A549 (cell line): ENCODE results near the gene DOK7. TPM values are rescaled to one million over a fixed set of nuclear protein-coding genes. Genes with fewer than 3 reads are reported as not detected.

Source experiments
- ATAC-seq, 2 experiments: fragments of 200-7000 bp in 1 of 2; fragments of >200 bp in 1 of 2; cut with Nextera tagmentation in 1 of 2; cut with Tn5 transposase in 1 of 2; 3 replicates each; pipeline versions ENCODE4 v1.8.0 to v1.9.1; 2018 to 2020; ENCODE audit warnings: mild to moderate bottlenecking in 1 of 2, moderate library complexity in 1 of 2
- CTCF ChIA-PET: fragments of 300-600 bp; sonication (Branson Sonifier 250); formaldehyde crosslinking; extraction: SDS; loops from one replicate; lab custom pipeline; 2021; ENCODE audit warnings: antibody characterized with exemption, inconsistent platforms; lab: Yijun Ruan, JAX
- POLR2A ChIA-PET: fragments of 350-600 bp; formaldehyde crosslinking; extraction: SDS; loops from one replicate; lab custom pipeline; 2021; ENCODE audit warnings: antibody characterized with exemption, inconsistent platforms; lab: Yijun Ruan, JAX
- DNase-seq, 2 experiments: peaks; one replicate each; pipeline versions ENCODE4 v3.0.0 to v3.0.0-alpha.2; 2011 to 2016; ENCODE audit warnings: low read depth in 1 of 2, low spot score in 1 of 2
- FAIRE-seq: peaks from 2 replicates; lab custom pipeline; 2011; peaks lifted over from hg19 to GRCh38; lab: Jason Lieb, UNC
- H3K27ac ChIP-seq, 2 experiments: fragments of >200 bp; sonication (Bioruptor Twin); formaldehyde crosslinking; 3 replicates each; pipeline ENCODE4 v1.5.1; 2016 to 2017
- H3K4me1 ChIP-seq: fragments of >200 bp; sonication (Bioruptor Twin); formaldehyde crosslinking; 3 replicates; pipeline ENCODE4 v1.6.1; 2016
- H3K4me2 ChIP-seq: fragments of >200 bp; sonication (Bioruptor Twin); formaldehyde crosslinking; 3 replicates; pipeline ENCODE4 v1.6.1; 2016
- H3K4me3 ChIP-seq: fragments of >200 bp; sonication (Bioruptor Twin); formaldehyde crosslinking; 3 replicates; pipeline ENCODE4 v1.5.1; 2016
- H3K9me3 ChIP-seq: fragments of >200 bp; sonication (Bioruptor Twin); formaldehyde crosslinking; 3 replicates; pipeline ENCODE4 v1.6.1; 2016
- BHLHE40 ChIP-seq: IDR thresholded peaks from 2 replicates; pipeline ENCODE4 v1.6.1; 2012; ENCODE audit warnings: low read depth, low read length, inconsistent platforms
- CBX8 ChIP-seq: fragments of 200-600 bp; sonication (generic); IDR thresholded peaks from 2 replicates; pipeline ENCODE4 v1.6.1; 2016
- EP300 ChIP-seq, 2 experiments: fragments of >200 bp; sonication (Bioruptor Twin); formaldehyde crosslinking; IDR thresholded peaks; 2 replicates in 1 of 2; 3 replicates in 1 of 2; pipeline ENCODE4 v1.6.1; 2016 to 2017
- FOSL2 ChIP-seq, 2 experiments: fragments of 450-650 bp in 1 of 2; fragments of >200 bp in 1 of 2; sonication (Bioruptor Twin) in 1 of 2; formaldehyde crosslinking; IDR thresholded peaks; 2 replicates each; pipeline versions ENCODE4 v1.5.0 to v1.6.1; 2016 to 2020; ENCODE audit warnings: mild to moderate bottlenecking in 1 of 2, moderate library complexity in 1 of 2
- HEYL ChIP-seq: fragments of 250-450 bp; sonication (Bioruptor Pico); IDR thresholded peaks from 2 replicates; pipeline ENCODE4 v1.8.0; 2021; ENCODE audit warnings: mild to moderate bottlenecking, moderate library complexity
- HOXA7 ChIP-seq: fragments of 250-450 bp; sonication (Bioruptor Pico); IDR thresholded peaks from 2 replicates; pipeline ENCODE4 v1.5.0; 2020; ENCODE audit warnings: mild to moderate bottlenecking, moderate library complexity
- HOXB5 ChIP-seq: fragments of 250-450 bp; sonication (Bioruptor Pico); IDR thresholded peaks from 2 replicates; pipeline ENCODE4 v1.5.0; 2020; ENCODE audit warnings: mild to moderate bottlenecking, moderate library complexity
- KDM5A ChIP-seq: fragments of 200-600 bp; sonication (generic); IDR thresholded peaks from 2 replicates; pipeline ENCODE4 v1.6.1; 2016; ENCODE audit warnings: antibody characterized with exemption, mild to moderate bottlenecking
- MAFK ChIP-seq: fragments of 450-650 bp; IDR thresholded peaks from 2 replicates; pipeline ENCODE4 v1.6.1; 2014; ENCODE audit not compliant: partially characterized antibody
- MAZ ChIP-seq: fragments of 150-350 bp; IDR thresholded peaks from 2 replicates; pipeline ENCODE4 v1.6.1; 2014; ENCODE audit warnings: antibody characterized with exemption, low read depth, low read length, borderline replicate concordance
- NFE2L2 ChIP-seq: fragments of 150-350 bp; conservative IDR thresholded peaks from 2 replicates; pipeline ENCODE4 v1.6.1; 2014; ENCODE audit warnings: low read length
- PHF8 ChIP-seq: fragments of 200-600 bp; sonication (generic); IDR thresholded peaks from 2 replicates; pipeline ENCODE4 v1.6.1; 2016; ENCODE audit warnings: low read depth, mild to moderate bottlenecking, antibody characterized with exemption, moderate library complexity, borderline replicate concordance
- RFX5 ChIP-seq: fragments of 450-650 bp; IDR thresholded peaks from 2 replicates; pipeline ENCODE4 v1.7.1; 2014; ENCODE audit warnings: antibody characterized with exemption, mild to moderate bottlenecking, moderate library complexity
- RNF2 ChIP-seq: fragments of 200-600 bp; sonication (generic); IDR thresholded peaks from 2 replicates; pipeline ENCODE4 v1.6.1; 2016; ENCODE audit warnings: low read depth, mild to moderate bottlenecking, antibody characterized with exemption, moderate library complexity, borderline replicate concordance
- SREBF2 ChIP-seq: fragments of 450-650 bp; IDR thresholded peaks from 2 replicates; pipeline ENCODE4 v1.6.1; 2014; ENCODE audit warnings: mild to moderate bottlenecking, moderate library complexity
- TP53 ChIP-seq: fragments of 250-450 bp; sonication (Bioruptor Pico); IDR thresholded peaks from 2 replicates; pipeline ENCODE4 v1.5.0; 2021; ENCODE audit warnings: mild to moderate bottlenecking, moderate library complexity
- ZSCAN20 ChIP-seq: fragments of 250-450 bp; sonication (Bioruptor Pico); IDR thresholded peaks from 2 replicates; pipeline ENCODE4 v1.8.0; 2022; ENCODE audit warnings: mild to moderate bottlenecking, moderate library complexity
- WGBS: methylation state at CpG from one replicate; pipeline ENCODE4 v1.1.6; 2017; ENCODE audit errors: missing lambda C conversion rate; 5-methylcytosine and 5-hydroxymethylcytosine counted together
- polyA plus RNA-seq, 4 experiments: library from polyadenylated mRNA; depleted of rRNA in 3 of 4; stranded (reverse); fragments of >200 nt; fragmentation: RNase III in 1 of 4; extraction: RNeasy Plus Mini Kit Qiagen cat#74134 plus additional on column Dnase treatment in 1 of 4; gene quantifications; 2 replicates in 3 of 4; 3 replicates in 1 of 4; pipeline ENCODE4 v1.2.3, GENCODE V29; 2011 to 2017
- TF ChIP-seq, protein P1 (sequence below): fragments of 450-650 bp; IDR thresholded peaks from 2 replicates; pipeline ENCODE4 v1.6.1; 2014; ENCODE audit warnings: antibody characterized with exemption
- TF ChIP-seq, protein P2 (sequence below): fragments of >200 bp; sonication (Bioruptor Twin); formaldehyde crosslinking; IDR thresholded peaks from 3 replicates; pipeline ENCODE4 v1.5.1; 2016
- TF ChIP-seq, protein P3 (sequence below): fragments of 150-350 bp; IDR thresholded peaks from 2 replicates; pipeline ENCODE4 v1.6.1; 2014; ENCODE audit warnings: low read depth, mild to moderate bottlenecking, low read length

DOK7 gene
- polyA plus RNA-seq, 2 of the 4 experiments (the other 2 are of a cell fraction) = 0.17 to 0.21 TPM

DNA sequence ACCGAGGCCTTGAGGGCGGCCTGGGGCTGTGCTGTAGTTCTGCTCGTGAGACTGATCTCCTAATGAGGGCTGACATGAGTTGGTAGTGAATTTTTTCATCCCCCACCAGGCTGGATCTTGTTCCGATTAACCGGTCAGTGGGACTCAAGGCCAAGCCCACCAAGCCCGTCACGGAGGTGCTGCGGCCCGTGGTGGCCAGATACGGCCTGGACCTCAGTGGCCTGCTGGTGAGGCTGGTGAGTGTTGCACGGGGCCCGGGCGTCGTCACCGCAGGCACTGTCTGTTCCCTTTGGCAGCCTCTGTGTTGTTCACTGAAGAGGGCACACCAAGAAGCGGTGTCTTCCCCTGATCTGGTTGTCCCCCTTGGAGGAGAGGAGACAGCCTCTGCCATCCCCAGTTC, 39.7 kb upstream of the DOK7 start:
- Histone ChIP-seq H3K27ac (no peak overlapping the region), H3K4me1 (no peaks in the 10 kb centered on the region), H3K4me2 (no peak overlapping the region), H3K4me3 (no peak overlapping the region), H3K9me3 (no peaks in the 10 kb centered on the region)
- TF ChIP-seq HOXA7 (no peak), ZSCAN20 (CRISPR knock-in tag) (no peak), NFE2L2 (no peak), RFX5 (no peak), EP300 (IDR thresholded peaks at IDR 0.05) (no peak), BHLHE40 (no peak), RNF2 (no peak)
- TF ChIP-seq, protein P1, sequence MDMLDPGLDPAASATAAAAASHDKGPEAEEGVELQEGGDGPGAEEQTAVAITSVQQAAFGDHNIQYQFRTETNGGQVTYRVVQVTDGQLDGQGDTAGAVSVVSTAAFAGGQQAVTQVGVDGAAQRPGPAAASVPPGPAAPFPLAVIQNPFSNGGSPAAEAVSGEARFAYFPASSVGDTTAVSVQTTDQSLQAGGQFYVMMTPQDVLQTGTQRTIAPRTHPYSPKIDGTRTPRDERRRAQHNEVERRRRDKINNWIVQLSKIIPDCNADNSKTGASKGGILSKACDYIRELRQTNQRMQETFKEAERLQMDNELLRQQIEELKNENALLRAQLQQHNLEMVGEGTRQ = no peak
- TF ChIP-seq, protein P2, sequence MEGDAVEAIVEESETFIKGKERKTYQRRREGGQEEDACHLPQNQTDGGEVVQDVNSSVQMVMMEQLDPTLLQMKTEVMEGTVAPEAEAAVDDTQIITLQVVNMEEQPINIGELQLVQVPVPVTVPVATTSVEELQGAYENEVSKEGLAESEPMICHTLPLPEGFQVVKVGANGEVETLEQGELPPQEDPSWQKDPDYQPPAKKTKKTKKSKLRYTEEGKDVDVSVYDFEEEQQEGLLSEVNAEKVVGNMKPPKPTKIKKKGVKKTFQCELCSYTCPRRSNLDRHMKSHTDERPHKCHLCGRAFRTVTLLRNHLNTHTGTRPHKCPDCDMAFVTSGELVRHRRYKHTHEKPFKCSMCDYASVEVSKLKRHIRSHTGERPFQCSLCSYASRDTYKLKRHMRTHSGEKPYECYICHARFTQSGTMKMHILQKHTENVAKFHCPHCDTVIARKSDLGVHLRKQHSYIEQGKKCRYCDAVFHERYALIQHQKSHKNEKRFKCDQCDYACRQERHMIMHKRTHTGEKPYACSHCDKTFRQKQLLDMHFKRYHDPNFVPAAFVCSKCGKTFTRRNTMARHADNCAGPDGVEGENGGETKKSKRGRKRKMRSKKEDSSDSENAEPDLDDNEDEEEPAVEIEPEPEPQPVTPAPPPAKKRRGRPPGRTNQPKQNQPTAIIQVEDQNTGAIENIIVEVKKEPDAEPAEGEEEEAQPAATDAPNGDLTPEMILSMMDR = no peak
- POLR2A ChIA-PET = no interaction called here
- no peak for DNase-seq
- no peak for FAIRE-seq
- CTCF ChIA-PET = no interaction called here
- no peak for ATAC-seq
- WGBS = 94% methylated on average over 12 of the region's 16 CpGs

DNA sequence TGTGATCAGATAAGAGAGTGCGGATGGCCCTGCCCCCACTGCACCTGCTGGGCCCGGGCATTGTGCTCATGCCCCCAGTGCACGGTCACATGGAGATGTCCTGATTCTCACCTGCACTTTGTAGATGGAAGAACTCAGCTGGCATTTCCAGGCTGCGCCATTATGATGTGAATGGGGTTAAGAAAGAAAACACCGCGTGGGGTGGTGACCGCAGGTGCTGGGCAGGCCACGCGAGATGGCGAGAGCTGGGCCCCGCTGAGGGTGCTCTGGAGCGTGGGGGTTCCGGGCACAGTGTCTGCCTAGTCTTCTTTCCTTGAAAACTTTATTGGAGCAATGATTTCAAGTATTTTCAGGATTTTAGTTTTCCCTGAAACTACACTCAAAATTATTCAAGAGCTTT, 39.2 kb upstream of the DOK7 start:
- TF ChIP-seq BHLHE40 = no peak
- DNase-seq (no peak), FAIRE-seq (no peak), ATAC-seq (no peak)
- CTCF ChIA-PET = interaction anchor here (1.2 to 1.3 kb wide), 2 partner anchors 19 to 78 kb away, joined by 3 to 5 read pairs; no protein-coding TSS in a partner anchor
- Histone ChIP-seq H3K4me1 (no peaks in the 10 kb centered on the region), H3K27ac (no peak overlapping the region), H3K9me3 (no peaks in the 10 kb centered on the region), H3K4me2 (no peak overlapping the region), H3K4me3 (no peak overlapping the region)
- POLR2A ChIA-PET = no interaction called here
- WGBS = 94% methylated on average over 10 of the region's 13 CpGs

DNA sequence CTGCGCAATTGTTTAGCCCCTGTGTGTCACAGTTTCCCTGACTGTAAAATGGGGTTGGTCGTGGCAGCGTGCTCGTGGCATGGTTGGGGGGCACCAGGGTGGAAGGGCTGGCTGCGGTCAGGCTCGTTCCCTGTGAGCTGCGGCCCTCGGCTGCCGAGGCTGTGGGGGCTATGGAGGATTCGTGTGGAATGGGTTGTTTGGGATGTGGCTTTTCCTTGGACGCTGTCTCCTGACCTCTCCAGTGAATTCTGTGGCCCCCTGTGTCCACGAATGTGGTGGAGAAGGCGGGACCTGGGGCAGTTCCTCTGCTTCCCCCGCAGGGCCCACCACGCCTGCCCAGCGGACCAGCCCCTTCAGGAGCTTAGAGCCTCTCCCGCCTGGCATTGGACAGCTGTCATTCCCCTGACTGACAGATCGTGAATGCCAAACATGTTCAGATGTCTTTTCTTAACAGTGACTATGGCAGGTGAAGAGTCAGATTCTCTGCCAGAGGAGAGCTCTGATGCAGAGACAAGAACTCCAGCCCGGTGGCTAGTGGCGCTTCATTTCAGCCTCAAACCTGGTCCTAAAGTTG, 38.5 kb upstream of the DOK7 start:
- ChIA-PET POLR2A (no interaction called here), CTCF (interaction anchor here (1.2 to 1.3 kb wide), 2 partner anchors 20 to 78 kb away, joined by 3 to 5 read pairs; no protein-coding TSS in a partner anchor)
- TF ChIP-seq SREBF2 (no peak), MAFK (no peak), BHLHE40 (no peak), FOSL2 (IDR thresholded peaks at IDR 0.05) (no peak), FOSL2 (CRISPR knock-in tag; IDR thresholded peaks at IDR 0.05) (no peak), CBX8 (no peak), ZSCAN20 (CRISPR knock-in tag) (no peak), HOXB5 (CRISPR knock-in tag) (no peak), TP53 (CRISPR knock-in tag) (no peak), PHF8 (no peak), KDM5A (no peak), MAZ (no peak), HOXA7 (no peak), HEYL (CRISPR knock-in tag) (no peak), RNF2 (no peak)
- TF ChIP-seq, protein P3, sequence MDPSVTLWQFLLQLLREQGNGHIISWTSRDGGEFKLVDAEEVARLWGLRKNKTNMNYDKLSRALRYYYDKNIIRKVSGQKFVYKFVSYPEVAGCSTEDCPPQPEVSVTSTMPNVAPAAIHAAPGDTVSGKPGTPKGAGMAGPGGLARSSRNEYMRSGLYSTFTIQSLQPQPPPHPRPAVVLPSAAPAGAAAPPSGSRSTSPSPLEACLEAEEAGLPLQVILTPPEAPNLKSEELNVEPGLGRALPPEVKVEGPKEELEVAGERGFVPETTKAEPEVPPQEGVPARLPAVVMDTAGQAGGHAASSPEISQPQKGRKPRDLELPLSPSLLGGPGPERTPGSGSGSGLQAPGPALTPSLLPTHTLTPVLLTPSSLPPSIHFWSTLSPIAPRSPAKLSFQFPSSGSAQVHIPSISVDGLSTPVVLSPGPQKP = no peak
- TF ChIP-seq, protein P2 = no peak
- Histone ChIP-seq H3K4me2 (no peak overlapping the region), H3K27ac (no peak overlapping the region), H3K9me3 (no peaks in the 10 kb centered on the region), H3K4me1 (no peaks in the 10 kb centered on the region), H3K4me3 (no peak overlapping the region)
- 82% methylated on average over 16 of the region's 20 CpGs for WGBS
- no peak for FAIRE-seq
- ATAC-seq = no peak
- DNase-seq = no peak
